IMR-90 (cell line): ENCODE data around the gene ETV7.

Experiments used
- CEBPB ChIP-seq: IDR thresholded peaks from 2 replicates; pipeline ENCODE4 v1.6.1; 2012; ENCODE audit warnings: low read depth, low read length, improper control_type of control experiment
- CTCF ChIP-seq: conservative IDR thresholded peaks from 2 replicates; pipeline ENCODE4 v1.5.1; 2012; ENCODE audit warnings: mild to moderate bottlenecking, low read depth, low read length, improper control_type of control experiment
- NFE2L2 ChIP-seq: fragments of 150-350 bp; IDR thresholded peaks from 2 replicates; pipeline ENCODE4 v1.6.1; 2016; ENCODE audit warnings: low read depth, mild to moderate bottlenecking, low read length
- POLR2A ChIP-seq: IDR thresholded peaks from 2 replicates; pipeline ENCODE4 v1.6.1; 2012; ENCODE audit warnings: mild to moderate bottlenecking, low read depth, low read length
- RAD21 ChIP-seq: IDR thresholded peaks from 2 replicates; pipeline ENCODE4 v1.6.1; 2012; ENCODE audit warnings: low read length, improper control_type of control experiment
- SMC3 ChIP-seq: fragments of 150-350 bp; IDR thresholded peaks from 2 replicates; pipeline ENCODE4 v1.6.1; 2016; ENCODE audit warnings: low read depth, mild to moderate bottlenecking, antibody characterized with exemption, low read length, moderate library complexity
- TF ChIP-seq, protein P1 (sequence below): fragments of 150-350 bp; IDR thresholded peaks from 2 replicates; pipeline ENCODE4 v1.6.1; 2016; ENCODE audit warnings: low read depth, mild to moderate bottlenecking, low read length, moderate library complexity, borderline replicate concordance

DNA sequence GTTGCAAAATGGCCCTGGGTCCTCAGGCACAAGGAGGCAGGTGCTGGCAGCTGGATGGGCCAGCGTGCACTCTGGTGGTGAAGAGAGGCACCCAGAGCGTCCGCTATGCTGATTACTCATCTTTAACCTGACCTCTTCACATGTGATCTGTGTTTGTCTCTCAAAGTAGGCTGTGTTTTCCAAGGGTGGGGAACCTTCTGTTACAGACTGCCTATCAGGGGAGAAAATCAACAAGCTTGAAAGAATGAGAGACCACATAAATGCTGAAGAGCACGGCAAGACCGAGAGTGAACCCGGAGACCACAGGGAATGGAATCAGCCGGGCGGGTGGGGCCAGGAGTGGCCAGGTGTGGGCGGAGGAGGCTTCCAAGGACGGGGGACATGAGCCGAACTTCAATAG is 67.0 kb downstream of the ETV7 start:
- no peak for TF ChIP-seq CTCF
- no peak for TF ChIP-seq CEBPB
- no peak for TF ChIP-seq POLR2A
- TF ChIP-seq NFE2L2: no peak
- TF ChIP-seq, protein P1, sequence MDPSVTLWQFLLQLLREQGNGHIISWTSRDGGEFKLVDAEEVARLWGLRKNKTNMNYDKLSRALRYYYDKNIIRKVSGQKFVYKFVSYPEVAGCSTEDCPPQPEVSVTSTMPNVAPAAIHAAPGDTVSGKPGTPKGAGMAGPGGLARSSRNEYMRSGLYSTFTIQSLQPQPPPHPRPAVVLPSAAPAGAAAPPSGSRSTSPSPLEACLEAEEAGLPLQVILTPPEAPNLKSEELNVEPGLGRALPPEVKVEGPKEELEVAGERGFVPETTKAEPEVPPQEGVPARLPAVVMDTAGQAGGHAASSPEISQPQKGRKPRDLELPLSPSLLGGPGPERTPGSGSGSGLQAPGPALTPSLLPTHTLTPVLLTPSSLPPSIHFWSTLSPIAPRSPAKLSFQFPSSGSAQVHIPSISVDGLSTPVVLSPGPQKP: no peak
- no peak for TF ChIP-seq RAD21
- TF ChIP-seq SMC3: no peak
